PC-3 (cell line): ENCODE data around the gene CCDC178. TPM values are rescaled to one million over a fixed set of nuclear protein-coding genes. Genes with fewer than 3 reads are reported as not detected.

Source experiments
- ATAC-seq: fragments of 200-7000 bp; cut with Tn5 transposase; 2 replicates; pipeline ENCODE4 v1.9.1; 2020; ENCODE audit warnings: mild to moderate bottlenecking, moderate library complexity
- BruUV-seq: library from RNA; stranded (reverse); fragments of 400-500 nt; replicated peaks from 2 replicates; lab custom pipeline; 2021; lab: Mats Ljungman, UMichigan
- CTCF ChIA-PET: fragments of 300-600 bp; sonication (Branson Sonifier 250); formaldehyde crosslinking; loops from one replicate; lab custom pipeline; 2022; ENCODE audit warnings: antibody characterized with exemption; lab: Charles Lee
- POLR2A ChIA-PET: fragments of 300-600 bp; sonication (Branson Sonifier 250); formaldehyde crosslinking; loops from one replicate; lab custom pipeline; 2022; ENCODE audit warnings: antibody characterized with exemption; ENCODE audit not compliant: unreplicated experiment; lab: Charles Lee
- DNase-seq: peaks from one replicate; pipeline ENCODE4 v3.0.0-alpha.2; 2015
- H2AFZ ChIP-seq: fragments of 300-600 bp; sonication (generic); 2 replicates; pipeline ENCODE4 v1.6.0; 2016; ENCODE audit warnings: antibody characterized with exemption, low read length
- H3F3A ChIP-seq: fragments of 300-600 bp; sonication (generic); one replicate; pipeline ENCODE4 v1.6.0; 2017; ENCODE audit warnings: antibody characterized with exemption, low read length, control low read depth, mild to moderate bottlenecking; ENCODE audit not compliant: unreplicated experiment
- H3K27ac ChIP-seq: fragments of 300-600 bp; sonication (generic); 2 replicates; pipeline ENCODE4 v1.5.1; 2016; ENCODE audit warnings: mild to moderate bottlenecking, low read length
- H3K27me3 ChIP-seq: fragments of 300-600 bp; sonication (generic); 2 replicates; pipeline ENCODE4 v1.6.1; 2016; ENCODE audit warnings: low read length, mixed read lengths
- H3K36me3 ChIP-seq: fragments of 300-600 bp; sonication (generic); 2 replicates; pipeline ENCODE4 v1.6.1; 2016; ENCODE audit warnings: low read depth, mixed run types, low read length, mixed read lengths
- H3K4me1 ChIP-seq: fragments of 300-600 bp; sonication (generic); 2 replicates; pipeline ENCODE4 v1.5.1; 2016; ENCODE audit warnings: low read length; ENCODE audit not compliant: insufficient read depth
- H3K4me2 ChIP-seq: fragments of 300-600 bp; sonication (generic); 2 replicates; pipeline ENCODE4 v1.6.0; 2016; ENCODE audit warnings: low read length
- H3K4me3 ChIP-seq: fragments of 300-600 bp; sonication (generic); 2 replicates; pipeline ENCODE4 v1.5.1; 2016; ENCODE audit warnings: mild to moderate bottlenecking, low read length, mixed read lengths
- H3K79me2 ChIP-seq: fragments of 300-600 bp; sonication (generic); 2 replicates; pipeline ENCODE4 v1.6.1; 2017; ENCODE audit warnings: low read length, mixed read lengths
- H3K9ac ChIP-seq: fragments of 300-600 bp; sonication (generic); 2 replicates; pipeline ENCODE4 v1.6.0; 2016; ENCODE audit warnings: mild to moderate bottlenecking, low read length
- H3K9me2 ChIP-seq: fragments of 300-600 bp; sonication (generic); replicated peaks from 2 replicates; pipeline ENCODE4 v1.6.1; 2016; ENCODE audit warnings: mixed run types, low read length, mixed read lengths
- H3K9me3 ChIP-seq: fragments of 300-600 bp; sonication (generic); 2 replicates; pipeline ENCODE4 v1.6.1; 2016; ENCODE audit warnings: low read length, mixed read lengths
- H4K20me1 ChIP-seq: fragments of 300-600 bp; sonication (generic); 2 replicates; pipeline ENCODE4 v1.6.1; 2016; ENCODE audit warnings: low read length, mixed read lengths
- EZH2 ChIP-seq: fragments of 300-600 bp; sonication (generic); IDR thresholded peaks from one replicate; pipeline ENCODE4 v1.6.1; 2017; ENCODE audit warnings: antibody characterized with exemption, mild to moderate bottlenecking, low read length; ENCODE audit not compliant: unreplicated experiment
- EZH2phosphoT487 ChIP-seq: fragments of 300-600 bp; sonication (generic); IDR thresholded peaks from 2 replicates; pipeline ENCODE4 v1.6.1; 2018; ENCODE audit warnings: mild to moderate bottlenecking, antibody characterized with exemption, low read length, borderline replicate concordance
- intact Hi-C: fragments of 100-400 bp; cut with micrococcal nuclease; formaldehyde crosslinking; loops from 2 replicates; pipeline ENCODE4 v1.9.0; 2023
- total RNA-seq: library from RNA; depleted of rRNA; stranded (reverse); fragments of >200 nt; gene quantifications from 2 replicates; pipeline ENCODE4 v1.2.3, GENCODE V29; 2014
- TF ChIP-seq, protein P1 (sequence below): fragments of 300-600 bp; sonication (generic); conservative IDR thresholded peaks from 2 replicates; pipeline ENCODE4 v1.5.1; 2017; ENCODE audit warnings: antibody characterized with exemption, low read depth, mild to moderate bottlenecking, low read length

The CCDC178 gene
- total RNA-seq, 1 experiment from 2014 or later: not detected

DNA sequence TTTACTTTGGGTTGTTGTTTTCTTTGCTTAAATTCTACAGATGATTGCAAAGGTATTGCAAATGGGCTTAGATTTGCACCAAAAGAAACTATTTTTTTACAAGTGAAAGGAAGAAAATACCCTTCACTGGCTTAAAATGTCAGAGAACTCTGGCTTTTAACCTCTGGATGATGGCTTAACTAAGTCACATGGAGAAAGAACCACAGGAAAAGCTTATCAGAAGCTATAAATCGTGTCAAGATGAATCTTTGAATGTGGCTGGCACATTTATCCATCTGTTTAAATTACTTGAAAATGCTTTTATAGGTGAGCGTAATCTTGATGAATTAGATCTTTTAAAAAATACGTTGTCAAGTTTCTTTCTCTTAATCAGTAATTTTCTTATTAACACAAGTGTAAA is 32.0 kb upstream of the CCDC178 start:
- Histone ChIP-seq H3F3A (no peaks in the 10 kb centered on the region), H3K9ac (no peak overlapping the region), H2AFZ (no peak overlapping the region), H3K36me3 (no peaks in the 10 kb centered on the region), H3K27me3 (no peaks in the 10 kb centered on the region), H3K9me3 (no peaks in the 10 kb centered on the region), H3K27ac (no peak overlapping the region), H3K9me2 (no peaks in the 10 kb centered on the region), H3K4me2 (no peak overlapping the region), H3K79me2 (no peaks in the 10 kb centered on the region), H4K20me1 (no peaks in the 10 kb centered on the region), H3K4me1 (peaks cover 12% of the 10 kb centered on the region; the same call in 1 of the 2 replicates), H3K4me3 (no peak overlapping the region)
- ATAC-seq (no peak), DNase-seq (no peak)
- intact Hi-C loops: no loop called here
- ChIA-PET CTCF (no interaction called here), POLR2A (no interaction called here)
- no peak for TF ChIP-seq EZH2phosphoT487
- no peak for TF ChIP-seq EZH2
- TF ChIP-seq, protein P1, sequence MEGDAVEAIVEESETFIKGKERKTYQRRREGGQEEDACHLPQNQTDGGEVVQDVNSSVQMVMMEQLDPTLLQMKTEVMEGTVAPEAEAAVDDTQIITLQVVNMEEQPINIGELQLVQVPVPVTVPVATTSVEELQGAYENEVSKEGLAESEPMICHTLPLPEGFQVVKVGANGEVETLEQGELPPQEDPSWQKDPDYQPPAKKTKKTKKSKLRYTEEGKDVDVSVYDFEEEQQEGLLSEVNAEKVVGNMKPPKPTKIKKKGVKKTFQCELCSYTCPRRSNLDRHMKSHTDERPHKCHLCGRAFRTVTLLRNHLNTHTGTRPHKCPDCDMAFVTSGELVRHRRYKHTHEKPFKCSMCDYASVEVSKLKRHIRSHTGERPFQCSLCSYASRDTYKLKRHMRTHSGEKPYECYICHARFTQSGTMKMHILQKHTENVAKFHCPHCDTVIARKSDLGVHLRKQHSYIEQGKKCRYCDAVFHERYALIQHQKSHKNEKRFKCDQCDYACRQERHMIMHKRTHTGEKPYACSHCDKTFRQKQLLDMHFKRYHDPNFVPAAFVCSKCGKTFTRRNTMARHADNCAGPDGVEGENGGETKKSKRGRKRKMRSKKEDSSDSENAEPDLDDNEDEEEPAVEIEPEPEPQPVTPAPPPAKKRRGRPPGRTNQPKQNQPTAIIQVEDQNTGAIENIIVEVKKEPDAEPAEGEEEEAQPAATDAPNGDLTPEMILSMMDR: no peak
- no TSS peak for BruUV-seq

DNA sequence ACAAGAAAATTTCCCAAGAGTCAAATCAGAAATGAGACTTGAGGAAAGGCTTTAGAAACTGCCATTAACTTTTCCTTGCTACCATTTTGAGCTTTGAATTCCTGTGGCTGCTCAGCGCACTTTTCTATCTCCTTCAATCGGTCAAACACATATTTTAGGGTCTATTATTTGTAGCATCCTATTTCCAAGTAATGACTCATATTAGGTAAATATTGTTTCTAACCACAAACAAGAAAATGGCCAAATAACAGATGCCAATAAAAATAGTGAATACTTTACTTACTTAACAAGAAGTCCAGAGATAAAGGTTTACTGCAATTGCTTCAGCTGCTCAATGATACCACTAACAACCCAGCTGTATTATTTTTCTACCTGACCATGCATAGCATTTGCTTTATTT is 29.7 kb upstream of the CCDC178 start:
- intact Hi-C loops: no loop called here
- 0 out of 2 replicates have a peak overlapping the region, but pooled peaks have one; percentile 22 for H3K4me2 ChIP-seq
- TF ChIP-seq, protein P1: no peak
- TF ChIP-seq EZH2phosphoT487 (no peak), EZH2 (no peak)
- ChIA-PET CTCF (no interaction called here), POLR2A (no interaction called here)
- H3K4me1 ChIP-seq: peaks cover 12% of the 10 kb centered on the region; the same call in 1 of the 2 replicates
- BruUV-seq: no TSS peak
- DNase-seq (peak; percentile 57), ATAC-seq (peak; percentile 68)
- H4K20me1 ChIP-seq: no peaks in the 10 kb centered on the region
- peak overlapping the region; percentile 46 for H3K27ac ChIP-seq
- no peak overlapping the region for H3K9ac ChIP-seq
- H3K36me3 ChIP-seq: no peaks in the 10 kb centered on the region
- H3K79me2 ChIP-seq: no peaks in the 10 kb centered on the region
- H3K9me2 ChIP-seq: no peaks in the 10 kb centered on the region
- no peaks in the 10 kb centered on the region for H3K27me3 ChIP-seq
- no peaks in the 10 kb centered on the region for H3K9me3 ChIP-seq
- H3K4me3 ChIP-seq: no peak overlapping the region
- H3F3A ChIP-seq: no peaks in the 10 kb centered on the region
- H2AFZ ChIP-seq: no peak overlapping the region

DNA sequence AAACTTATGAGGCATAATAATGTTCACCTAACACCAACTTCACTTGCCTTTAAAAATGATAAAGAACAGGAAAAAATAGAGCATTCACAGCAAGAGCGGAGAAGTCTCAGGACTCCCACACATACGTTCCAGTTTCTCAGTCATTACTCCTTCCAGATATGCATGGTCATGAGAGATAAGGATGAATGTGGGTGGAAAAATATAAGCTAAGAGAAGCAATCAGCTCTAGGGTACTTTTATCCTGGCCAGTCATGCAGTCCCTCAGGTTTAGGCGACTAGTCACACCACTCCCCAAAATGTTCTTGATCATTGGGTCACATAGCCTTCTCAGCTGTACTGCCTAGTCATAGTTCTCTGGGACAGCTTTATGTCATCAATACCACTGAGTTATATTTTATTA is 29.2 kb upstream of the CCDC178 start:
- H3K4me1 ChIP-seq: peaks cover 12% of the 10 kb centered on the region; the same call in 1 of the 2 replicates
- ChIA-PET CTCF (interaction anchor here (0.6 kb wide), 1 partner anchor 410 kb away, joined by 3 read pairs; no protein-coding TSS in a partner anchor), POLR2A (no interaction called here)
- H3K4me2 ChIP-seq: no peak overlapping the region
- H3F3A ChIP-seq: no peaks in the 10 kb centered on the region
- ATAC-seq (no peak), DNase-seq (no peak)
- H3K9me3 ChIP-seq: no peaks in the 10 kb centered on the region
- H3K9me2 ChIP-seq: no peaks in the 10 kb centered on the region
- intact Hi-C loops: no loop called here
- no TSS peak for BruUV-seq
- H3K79me2 ChIP-seq: no peaks in the 10 kb centered on the region
- TF ChIP-seq EZH2phosphoT487 (no peak), EZH2 (no peak)
- TF ChIP-seq, protein P1: no peak
- H3K36me3 ChIP-seq: no peaks in the 10 kb centered on the region
- H3K27ac ChIP-seq: peak overlapping the region; percentile 46
- no peaks in the 10 kb centered on the region for H3K27me3 ChIP-seq
- H3K4me3 ChIP-seq: no peak overlapping the region
- no peaks in the 10 kb centered on the region for H4K20me1 ChIP-seq
- no peak overlapping the region for H3K9ac ChIP-seq
- no peak overlapping the region for H2AFZ ChIP-seq
